Right kidney (tissue), 1 donor: ENCODE results near the gene ARHGEF3.

Experiments used
- DNase-seq: peaks from one replicate; pipeline ENCODE4 v3.0.0-alpha.2; 2016

ARHGEF3 gene

GRCh38 chr3:56684029-56684428 is 117.7 kb downstream of the ARHGEF3 start:
- no peak for DNase-seq

DNA sequence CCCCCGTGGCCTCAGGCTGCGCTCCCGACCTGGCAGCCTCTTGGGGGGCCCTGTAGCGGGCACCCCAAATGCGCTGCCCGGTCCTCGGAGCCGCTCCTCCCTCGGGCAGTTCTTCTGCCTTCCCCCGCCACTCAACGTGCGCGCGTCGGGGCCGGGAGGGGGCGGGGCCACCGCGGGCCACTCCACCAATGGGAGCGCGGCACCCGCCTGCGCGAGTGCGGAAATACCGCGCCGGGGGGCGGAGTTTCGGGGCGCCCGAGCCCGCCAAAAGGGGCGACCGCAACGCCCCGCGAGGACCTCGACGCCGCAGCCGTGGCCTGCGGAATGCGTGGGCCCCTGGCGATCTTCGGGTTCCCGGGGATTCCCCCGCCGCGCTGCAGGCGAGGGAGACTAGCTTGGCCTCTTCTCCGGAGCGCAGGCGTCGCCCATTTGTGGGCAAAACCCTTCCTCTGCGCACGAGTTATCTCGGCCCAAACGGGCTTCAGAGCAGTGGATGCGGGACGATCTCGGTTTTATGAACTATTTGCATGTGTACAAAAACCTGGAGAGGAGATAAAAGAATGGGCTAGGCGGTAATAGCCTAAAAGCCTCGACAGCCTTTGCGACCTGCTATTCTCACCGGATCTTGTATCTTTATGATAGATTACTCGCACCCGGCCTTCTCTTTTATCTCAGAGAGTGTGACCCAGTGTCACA is 118.5 kb downstream of the ARHGEF3 start, which contains the start of gene TASOR:
TSS of gene TASOR (minus strand) at position 144 of the 696 bp plus-strand sequence. CDS start 259 bp downstream, outside the sequence.
- peak; percentile 84 for DNase-seq

DNA sequence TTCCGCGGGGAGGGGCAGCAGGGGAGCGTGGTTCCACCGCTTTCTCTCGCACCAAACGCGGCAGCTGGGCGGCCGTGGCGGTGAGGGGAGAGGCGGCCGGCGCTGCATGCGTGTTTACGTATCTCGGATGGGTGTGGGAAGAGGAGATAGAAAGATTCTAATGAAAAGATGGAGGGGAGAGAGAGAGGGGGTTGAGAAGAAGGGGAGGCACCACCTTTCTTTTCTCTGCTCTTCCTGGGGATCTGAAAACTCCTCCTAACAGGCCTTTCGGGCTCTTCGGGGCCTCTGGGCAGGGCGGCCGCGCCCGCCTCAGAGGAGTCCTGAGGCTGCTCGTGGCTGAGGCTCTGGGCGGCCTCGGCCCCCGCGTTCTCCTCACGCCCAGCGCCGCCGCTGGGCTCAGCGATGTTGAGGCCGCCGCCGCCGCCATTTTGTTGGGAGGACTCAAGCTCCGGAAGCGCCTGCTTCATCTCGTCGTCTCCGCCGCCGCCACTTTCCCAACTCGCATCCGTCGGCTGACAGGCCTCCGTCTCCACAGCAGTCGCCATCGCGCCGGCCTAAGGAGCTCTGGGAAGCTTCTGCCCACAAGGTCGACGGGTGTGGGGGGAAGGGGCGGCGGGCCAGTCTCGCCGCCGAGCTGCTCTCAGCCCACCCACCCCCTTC is 119.2 kb downstream of the ARHGEF3 start:
- peak; percentile 99 for DNase-seq

DNA sequence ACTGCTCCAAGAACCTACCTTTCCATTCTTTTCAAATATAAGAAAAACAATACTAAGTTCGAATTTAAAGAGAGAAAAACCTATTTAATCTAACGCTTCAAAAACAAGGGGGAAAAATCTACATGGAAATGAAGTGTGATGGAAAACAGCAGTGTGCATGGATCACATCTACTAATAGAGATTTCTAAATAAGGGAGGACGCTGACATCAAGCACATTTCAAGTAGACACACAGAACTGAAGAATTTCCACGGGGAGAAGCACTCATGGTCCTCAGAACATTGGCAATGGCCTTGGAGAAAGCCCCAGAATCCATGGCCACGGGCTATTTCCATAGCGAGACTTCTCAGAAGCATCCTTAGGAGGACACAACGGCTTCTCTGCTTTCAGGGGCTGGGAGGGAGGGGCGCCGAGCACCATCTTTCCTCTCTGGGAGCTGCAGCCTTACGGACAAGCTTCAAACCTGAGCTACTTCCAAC is 119.7 kb downstream of the ARHGEF3 start:
- no peak for DNase-seq

- DNase-seq = no peak
Observed at GRCh38 chr3:56680054-56680580, 121.6 kb downstream of the ARHGEF3 start.
